SK-N-MC (cell line): ENCODE results near the gene PDE8A.
"Not testable (repeated sequence)": the region's sequence is repeated elsewhere in the genome, so short reads cannot be mapped to it uniquely, and the experiment has no call there.

Source experiments
- EZH2 ChIP-seq: fragments of 200-600 bp; sonication (generic); IDR thresholded peaks from one replicate; pipeline ENCODE4 v1.6.1; 2017; ENCODE audit warnings: antibody characterized with exemption
- POLR2AphosphoS5 ChIP-seq: IDR thresholded peaks from 2 replicates; pipeline ENCODE4 v1.6.1; 2012; ENCODE audit warnings: mild to moderate bottlenecking, low read depth, low read length, borderline replicate concordance

GRCh38 chr15:84997214-84997613, 15.6 kb downstream of the PDE8A start:
- TF ChIP-seq EZH2, POLR2AphosphoS5: not testable (repeated sequence)
